Measurements from ENCODE around the gene CKAP5. TPM values are rescaled to one million over a fixed set of nuclear protein-coding genes. Genes with fewer than 3 reads are reported as not detected.

Gene CKAP5
- polyA plus RNA-seq, 1 donor (not counting 4 experiments of a cell fraction or from before 2014, with no cell fraction given), result 96.4 TPM

GRCh38 chr11:46745328-46745727 lies 100.8 kb downstream of the CKAP5 start:
- H3K79me2 ChIP-seq (ENCODE audit: control insufficient read depth, insufficient read depth, low read length), result no peaks in the 10 kb centered on the region
- no peak for DNase-seq (ENCODE audit: low read depth, low spot score)
- H3K4me2 ChIP-seq (ENCODE audit: control insufficient read depth, extremely low read depth, insufficient read depth, low read depth, low read length), result no peak overlapping the region
- TF ChIP-seq CTCF (optimal IDR thresholded peaks at IDR 0.05 in 1 of 3, IDR thresholded peaks at IDR 0.05 in 1 of 3, conservative IDR thresholded peaks at IDR 0.05 in 1 of 3; ENCODE audit: extremely low read depth in 1 of 3, insufficient read depth in 2 of 3, low read length in 3 of 3) (no peak), EZH2 (IDR thresholded peaks at IDR 0.05; ENCODE audit: low read length) (no peak)
- H3K36me3 ChIP-seq (ENCODE audit: control insufficient read depth in 2 of 2, extremely low read depth in 1 of 2, insufficient read depth in 2 of 2, low read length in 2 of 2), result peaks cover 33 to 56% of the 10 kb centered on the region in 2 experiments
- no peak overlapping the region for H2AFZ ChIP-seq (ENCODE audit: control insufficient read depth, low read length)
- no peaks in the 10 kb centered on the region for H3K27me3 ChIP-seq (ENCODE audit: control insufficient read depth, extremely low read depth, insufficient read depth, low read length)
- FAIRE-seq, result no peak
- H3K4me1 ChIP-seq (ENCODE audit: control insufficient read depth, extremely low read depth, insufficient read depth, low read length), result no peaks in the 10 kb centered on the region
- no peak overlapping the region for H3K9ac ChIP-seq (ENCODE audit: control insufficient read depth, extremely low read depth, insufficient read depth, low read length)
- H3K9me1 ChIP-seq (ENCODE audit: control insufficient read depth, extremely low read depth, insufficient read depth, low read length), result no peaks in the 10 kb centered on the region
- H3K4me3 ChIP-seq (ENCODE audit: control insufficient read depth in 2 of 3, extremely low read depth in 1 of 3, insufficient read depth in 2 of 3, low read depth in 1 of 3, low read length in 3 of 3), result no peak overlapping the region
- dilution Hi-C loops (cut with MboI; ENCODE audit: extremely low pct_ligation_motif_present, low sequenced_read_pairs), result no loop called here
- no peak overlapping the region for H3K27ac ChIP-seq (ENCODE audit: control insufficient read depth, insufficient read depth, low read length)
- no peaks in the 10 kb centered on the region for H3K9me3 ChIP-seq (ENCODE audit: control insufficient read depth, low read depth, low read length)
- no peaks in the 10 kb centered on the region for H4K20me1 ChIP-seq (ENCODE audit: control insufficient read depth, extremely low read depth, insufficient read depth, low read length)

- H3K79me2 ChIP-seq (ENCODE audit: control insufficient read depth, insufficient read depth, low read length), result no peaks in the 10 kb centered on the region
- peaks cover 29 to 55% of the 10 kb centered on the region in 2 experiments for H3K36me3 ChIP-seq (ENCODE audit: control insufficient read depth in 2 of 2, extremely low read depth in 1 of 2, insufficient read depth in 2 of 2, low read length in 2 of 2)
- H4K20me1 ChIP-seq (ENCODE audit: control insufficient read depth, extremely low read depth, insufficient read depth, low read length), result no peaks in the 10 kb centered on the region
- no peaks in the 10 kb centered on the region for H3K9me3 ChIP-seq (ENCODE audit: control insufficient read depth, low read depth, low read length)
- H3K4me2 ChIP-seq (ENCODE audit: control insufficient read depth, extremely low read depth, insufficient read depth, low read depth, low read length), result no peak overlapping the region
- no peaks in the 10 kb centered on the region for H3K9me1 ChIP-seq (ENCODE audit: control insufficient read depth, extremely low read depth, insufficient read depth, low read length)
- H3K4me1 ChIP-seq (ENCODE audit: control insufficient read depth, extremely low read depth, insufficient read depth, low read length), result no peaks in the 10 kb centered on the region
- FAIRE-seq (no peak), DNase-seq (ENCODE audit: low read depth, low spot score) (no peak)
- no peak overlapping the region for H2AFZ ChIP-seq (ENCODE audit: control insufficient read depth, low read length)
- no peaks in the 10 kb centered on the region for H3K27me3 ChIP-seq (ENCODE audit: control insufficient read depth, extremely low read depth, insufficient read depth, low read length)
- no peak for TF ChIP-seq EZH2 (IDR thresholded peaks at IDR 0.05; ENCODE audit: low read length)
- no peak for TF ChIP-seq CTCF (optimal IDR thresholded peaks at IDR 0.05 in 1 of 3, IDR thresholded peaks at IDR 0.05 in 1 of 3, conservative IDR thresholded peaks at IDR 0.05 in 1 of 3; ENCODE audit: extremely low read depth in 1 of 3, insufficient read depth in 2 of 3, low read length in 3 of 3)
- H3K9ac ChIP-seq (ENCODE audit: control insufficient read depth, extremely low read depth, insufficient read depth, low read length), result no peak overlapping the region
- H3K27ac ChIP-seq (ENCODE audit: control insufficient read depth, insufficient read depth, low read length), result no peak overlapping the region
- H3K4me3 ChIP-seq (ENCODE audit: control insufficient read depth in 2 of 3, extremely low read depth in 1 of 3, insufficient read depth in 2 of 3, low read depth in 1 of 3, low read length in 3 of 3), result no peak overlapping the region
- dilution Hi-C loops (cut with MboI; ENCODE audit: extremely low pct_ligation_motif_present, low sequenced_read_pairs), result no loop called here
Observed at GRCh38 chr11:46743693-46744339, 102.3 kb downstream of the CKAP5 start.
